ENCODE data around the gene ACTBL2.

DNA sequence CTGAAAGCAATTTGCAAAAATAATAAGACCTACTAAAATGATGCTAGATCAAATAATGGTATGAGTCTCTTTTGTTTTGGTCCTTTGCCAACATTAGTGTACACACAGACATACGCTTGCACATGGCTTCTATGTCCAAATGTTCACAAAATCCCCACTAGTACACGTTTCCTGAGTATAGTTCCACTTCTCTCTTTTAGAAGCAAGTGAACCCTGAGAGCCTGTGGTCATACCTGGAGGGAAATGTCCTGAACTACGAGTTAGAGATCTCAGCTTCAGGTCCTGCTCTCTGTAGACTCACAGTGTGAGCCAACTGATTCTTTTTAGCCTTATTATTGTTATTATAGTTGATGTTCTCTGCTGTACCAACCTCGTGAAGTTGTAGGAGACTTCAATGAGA is 47.3 kb upstream of the ACTBL2 start:
- TF ChIP-seq, protein P1, sequence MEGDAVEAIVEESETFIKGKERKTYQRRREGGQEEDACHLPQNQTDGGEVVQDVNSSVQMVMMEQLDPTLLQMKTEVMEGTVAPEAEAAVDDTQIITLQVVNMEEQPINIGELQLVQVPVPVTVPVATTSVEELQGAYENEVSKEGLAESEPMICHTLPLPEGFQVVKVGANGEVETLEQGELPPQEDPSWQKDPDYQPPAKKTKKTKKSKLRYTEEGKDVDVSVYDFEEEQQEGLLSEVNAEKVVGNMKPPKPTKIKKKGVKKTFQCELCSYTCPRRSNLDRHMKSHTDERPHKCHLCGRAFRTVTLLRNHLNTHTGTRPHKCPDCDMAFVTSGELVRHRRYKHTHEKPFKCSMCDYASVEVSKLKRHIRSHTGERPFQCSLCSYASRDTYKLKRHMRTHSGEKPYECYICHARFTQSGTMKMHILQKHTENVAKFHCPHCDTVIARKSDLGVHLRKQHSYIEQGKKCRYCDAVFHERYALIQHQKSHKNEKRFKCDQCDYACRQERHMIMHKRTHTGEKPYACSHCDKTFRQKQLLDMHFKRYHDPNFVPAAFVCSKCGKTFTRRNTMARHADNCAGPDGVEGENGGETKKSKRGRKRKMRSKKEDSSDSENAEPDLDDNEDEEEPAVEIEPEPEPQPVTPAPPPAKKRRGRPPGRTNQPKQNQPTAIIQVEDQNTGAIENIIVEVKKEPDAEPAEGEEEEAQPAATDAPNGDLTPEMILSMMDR (conservative IDR thresholded peaks at IDR 0.05; ENCODE audit: low read depth, low read length), result no peak
- TF ChIP-seq EZH2 (IDR thresholded peaks at IDR 0.05; ENCODE audit: borderline replicate concordance, low read depth, low read length, poor library complexity, severe bottlenecking), result no peak

All from A673 (cell line).